Right lobe of liver (tissue), 4 donors: ENCODE results near the gene CT45A10.

Source experiments
- POLR2A ChIP-seq: fragments of 450-650 bp; IDR thresholded peaks from one replicate; pipeline ENCODE4 v1.6.1; 2017; ENCODE audit warnings: antibody characterized with exemption, mild to moderate bottlenecking
- TF ChIP-seq, protein P1 (sequence below), 4 donors: fragments of 200-600 bp in 3 of 4; fragments of 450-650 bp in 1 of 4; IDR thresholded peaks; one replicate each; pipeline versions ENCODE4 v1.5.1 to v1.8.0; 2016 to 2022; ENCODE audit warnings: antibody characterized with exemption in 4 of 4, mild to moderate bottlenecking in 2 of 4
- donor health status: DM: no; HTN: no; CAD: no.
- donor health status: DM: no; HTN: no; CAD: no.
- donor health status: DM: no; HTN: yes; CAD: no.

GRCh38 chrX:135892781-135893180, 463 bp downstream of the CT45A10 start:
- TF ChIP-seq, protein P1, sequence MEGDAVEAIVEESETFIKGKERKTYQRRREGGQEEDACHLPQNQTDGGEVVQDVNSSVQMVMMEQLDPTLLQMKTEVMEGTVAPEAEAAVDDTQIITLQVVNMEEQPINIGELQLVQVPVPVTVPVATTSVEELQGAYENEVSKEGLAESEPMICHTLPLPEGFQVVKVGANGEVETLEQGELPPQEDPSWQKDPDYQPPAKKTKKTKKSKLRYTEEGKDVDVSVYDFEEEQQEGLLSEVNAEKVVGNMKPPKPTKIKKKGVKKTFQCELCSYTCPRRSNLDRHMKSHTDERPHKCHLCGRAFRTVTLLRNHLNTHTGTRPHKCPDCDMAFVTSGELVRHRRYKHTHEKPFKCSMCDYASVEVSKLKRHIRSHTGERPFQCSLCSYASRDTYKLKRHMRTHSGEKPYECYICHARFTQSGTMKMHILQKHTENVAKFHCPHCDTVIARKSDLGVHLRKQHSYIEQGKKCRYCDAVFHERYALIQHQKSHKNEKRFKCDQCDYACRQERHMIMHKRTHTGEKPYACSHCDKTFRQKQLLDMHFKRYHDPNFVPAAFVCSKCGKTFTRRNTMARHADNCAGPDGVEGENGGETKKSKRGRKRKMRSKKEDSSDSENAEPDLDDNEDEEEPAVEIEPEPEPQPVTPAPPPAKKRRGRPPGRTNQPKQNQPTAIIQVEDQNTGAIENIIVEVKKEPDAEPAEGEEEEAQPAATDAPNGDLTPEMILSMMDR (IDR thresholded peaks at IDR 0.05): no peak
- no peak for TF ChIP-seq POLR2A
